ENCODE data around the gene TNN. TPM values are rescaled to one million over a fixed set of nuclear protein-coding genes. Genes with fewer than 3 reads are reported as not detected.

Gene TNN
- total RNA-seq, 6 experiments from 2014 or later, result 0.18 to 0.67 (median 0.41) TPM

GRCh38 chr1:175145899-175146528 is 78.4 kb downstream of the TNN start:
- DNase-seq, result peak in 1 of 3 donors; percentile 43
- TF ChIP-seq POLR2A (IDR thresholded peaks at IDR 0.05) (no peak), CTCF (IDR thresholded peaks at IDR 0.05) (no peak)
- intact Hi-C loops (cut with DNase I), result no loop called here
- no peaks in the 10 kb centered on the region for H3K27me3 ChIP-seq
- peak; percentile 73 to 83 (median 77) for ATAC-seq
- no peaks in the 10 kb centered on the region for H3K9me3 ChIP-seq
- 42% methylated on average over 6 of the region's 7 CpGs for WGBS (ENCODE audit: insufficient coverage, low coverage, low lambda C conversion rate, missing lambda C conversion rate)
- peaks cover 0 to 16% (median 0%) of the 10 kb centered on the region in 4 donors for H3K4me1 ChIP-seq
- no peak overlapping the region for H3K4me3 ChIP-seq
- no peaks in the 10 kb centered on the region for H3K36me3 ChIP-seq
- H3K27ac ChIP-seq, result peak overlapping the region in 2 of 3 donors; percentile 20 to 32

- peaks cover 0 to 16% (median 0%) of the 10 kb centered on the region in 4 donors for H3K4me1 ChIP-seq
- H3K36me3 ChIP-seq, result no peaks in the 10 kb centered on the region
- TF ChIP-seq POLR2A (IDR thresholded peaks at IDR 0.05) (no peak), CTCF (IDR thresholded peaks at IDR 0.05) (peak; percentile 47 to 73 (median 66))
- H3K4me3 ChIP-seq, result no peak overlapping the region
- WGBS (ENCODE audit: insufficient coverage, low coverage, low lambda C conversion rate, missing lambda C conversion rate), result 2% methylated on average over 4 of the region's 21 CpGs
- ATAC-seq, result peak; percentile 74 to 86 (median 82)
- intact Hi-C loops (cut with DNase I), result no loop called here
- no peaks in the 10 kb centered on the region for H3K27me3 ChIP-seq
- H3K27ac ChIP-seq, result peak overlapping the region in 1 of 3 donors; percentile 32
- H3K9me3 ChIP-seq, result no peaks in the 10 kb centered on the region
- peak; percentile 64 to 72 (median 70) for DNase-seq
Observed at GRCh38 chr1:175146529-175147213, 79.0 kb downstream of the TNN start.

- H3K4me1 ChIP-seq, result peaks cover 0 to 16% (median 0%) of the 10 kb centered on the region in 4 donors
- WGBS (ENCODE audit: insufficient coverage, low coverage, low lambda C conversion rate, missing lambda C conversion rate), result 96% methylated on average over 5 of the region's 5 CpGs
- TF ChIP-seq POLR2A (IDR thresholded peaks at IDR 0.05), result no peak
- TF ChIP-seq CTCF (IDR thresholded peaks at IDR 0.05), result no peak
- intact Hi-C loops (cut with DNase I), result no loop called here
- no peak overlapping the region for H3K27ac ChIP-seq
- H3K9me3 ChIP-seq, result no peaks in the 10 kb centered on the region
- no peaks in the 10 kb centered on the region for H3K27me3 ChIP-seq
- no peak for ATAC-seq
- DNase-seq, result no peak
- no peaks in the 10 kb centered on the region for H3K36me3 ChIP-seq
- H3K4me3 ChIP-seq, result no peak overlapping the region
Observed at GRCh38 chr1:175147569-175147968, 79.9 kb downstream of the TNN start.

- Histone ChIP-seq H3K27me3 (no peaks in the 10 kb centered on the region), H3K4me1 (peaks cover 0 to 16% (median 0%) of the 10 kb centered on the region in 4 donors), H3K27ac (no peak overlapping the region), H3K36me3 (no peaks in the 10 kb centered on the region), H3K9me3 (no peaks in the 10 kb centered on the region), H3K4me3 (no peak overlapping the region)
- ATAC-seq (no peak), DNase-seq (no peak)
- no peak for TF ChIP-seq CTCF (IDR thresholded peaks at IDR 0.05)
- no peak for TF ChIP-seq POLR2A (IDR thresholded peaks at IDR 0.05)
- intact Hi-C loops (cut with DNase I), result no loop called here
- 67% methylated on average over 7 of the region's 7 CpGs for WGBS (ENCODE audit: insufficient coverage, low coverage, low lambda C conversion rate, missing lambda C conversion rate)
Observed at GRCh38 chr1:175148068-175148467, 80.4 kb downstream of the TNN start.
